ENCODE results near the gene RSBN1. TPM values are rescaled to one million over a fixed set of nuclear protein-coding genes. Genes with fewer than 3 reads are reported as not detected.

RSBN1 gene
- total RNA-seq, 8 experiments from 2014 or later: 5.1 to 37.1 (median 22.4) TPM

DNA sequence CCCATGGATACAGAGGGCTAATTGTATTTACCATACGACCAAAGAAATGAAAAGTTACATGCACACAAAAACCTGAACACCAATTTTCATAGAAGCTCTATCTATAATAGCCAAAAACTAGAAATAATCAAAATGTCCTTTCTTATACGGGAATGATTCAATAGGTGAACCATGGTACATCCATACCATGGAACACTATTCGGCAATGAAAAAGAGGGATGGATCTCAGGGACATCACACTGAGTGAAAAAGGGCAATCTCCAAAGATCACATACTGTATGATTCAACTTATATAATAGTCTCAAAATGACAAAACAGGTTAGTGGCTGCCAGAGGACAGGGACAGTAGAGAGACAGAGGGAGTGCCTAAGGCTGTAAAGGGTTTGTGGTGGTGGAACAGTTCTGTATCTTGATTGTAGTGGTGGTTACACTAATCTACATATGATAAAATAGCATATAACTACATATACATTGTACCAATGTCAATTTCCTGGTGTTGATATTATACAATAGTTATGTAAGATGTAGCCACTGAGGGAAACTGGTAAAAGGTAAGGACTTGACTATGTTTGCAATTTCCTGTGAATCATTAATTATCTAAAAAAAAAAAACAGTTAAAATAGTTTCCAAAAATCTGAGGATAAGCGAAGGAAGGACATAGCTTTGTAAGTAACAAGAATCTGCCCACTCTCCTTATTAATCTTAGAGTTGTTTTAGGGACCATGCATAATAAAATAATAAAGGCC is 3.7 kb downstream of the RSBN1 start:
- WGBS, 10 experiments: 70 to 100% (median 91%) methylated on average over 2 to 4 of the region's 4 CpGs

DNA sequence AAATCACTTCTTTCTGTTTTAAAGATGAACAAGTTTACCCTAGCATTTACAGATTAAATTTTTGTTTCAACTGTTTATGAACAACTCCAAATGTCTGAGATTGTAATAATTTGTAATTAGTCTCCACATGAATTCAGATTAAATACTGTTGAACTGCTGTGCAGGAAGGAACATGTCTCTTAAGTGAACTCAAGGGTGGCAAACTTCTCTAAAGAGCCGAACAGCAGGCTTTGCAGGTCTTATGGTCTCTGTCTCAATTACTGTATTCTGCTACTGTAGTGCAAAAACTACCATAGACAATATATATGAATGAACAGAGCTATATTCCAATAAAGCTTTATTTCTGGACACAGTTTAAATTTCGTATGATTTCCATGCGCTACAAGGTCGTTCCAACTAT is 6.6 kb downstream of the RSBN1 start:
- no peak overlapping the region for H3K27ac ChIP-seq
- ATAC-seq (replicated peaks in 6 of 8): no peak
- in situ Hi-C loops (cut with MboI; ENCODE audit: low pct_unique_long_range_greater_than_20kb in 2 of 9, low sequenced_read_pairs in 9 of 9, unreplicated experiment in 9 of 9): loop anchor here in 1 of 9 experiments (25.0 kb wide), 1 partner anchor 107 kb away; the partner anchor contains the start of genes AP4B1 and DCLRE1B
- peaks cover 10 to 12% of the 10 kb centered on the region in 2 donors for H3K4me1 ChIP-seq (replicated peaks in 1 of 2)
- H3K4me3 ChIP-seq: no peak overlapping the region
- 74 to 100% (median 94%) methylated on average over 1 to 4 of the region's 4 CpGs; no CpG with 5 or more reads in 1 of the 10 experiments for WGBS, 10 experiments

More for the DNA sequence above, 3.7 kb downstream of the RSBN1 start:
- Histone ChIP-seq H3K4me3 (no peak overlapping the region), H3K27ac (no peak overlapping the region), H3K4me1 (replicated peaks in 1 of 2) (peaks cover 10 to 17% of the 10 kb centered on the region in 2 donors)
- in situ Hi-C loops (cut with MboI; ENCODE audit: low pct_unique_long_range_greater_than_20kb in 2 of 9, low sequenced_read_pairs in 9 of 9, unreplicated experiment in 9 of 9): loop anchor here in 1 of 9 experiments (25.0 kb wide), 1 partner anchor 104 kb away; the partner anchor contains the start of genes AP4B1 and DCLRE1B
- no peak for ATAC-seq (replicated peaks in 6 of 8)

DNA sequence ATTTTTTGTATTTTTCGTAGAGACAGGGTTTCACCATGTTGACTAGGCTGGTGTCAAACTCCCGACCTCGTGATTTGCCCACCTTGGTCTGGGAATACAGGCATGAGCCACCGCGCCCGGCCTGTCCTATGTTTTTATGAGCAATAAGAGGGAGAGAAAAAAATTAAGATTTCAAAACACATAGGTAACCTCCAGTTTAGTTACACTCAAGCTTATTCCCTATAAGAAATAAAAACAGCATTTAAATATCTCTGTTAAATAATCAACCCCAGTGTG is 7.1 kb downstream of the RSBN1 start:
- H3K4me1 ChIP-seq (replicated peaks in 1 of 2): peaks cover 10 to 14% of the 10 kb centered on the region in 2 donors
- in situ Hi-C loops (cut with MboI; ENCODE audit: low pct_unique_long_range_greater_than_20kb in 2 of 9, low sequenced_read_pairs in 9 of 9, unreplicated experiment in 9 of 9): loop anchor here in 1 of 9 experiments (25.0 kb wide), 1 partner anchor 107 kb away; the partner anchor contains the start of genes AP4B1 and DCLRE1B
- no peak overlapping the region for H3K4me3 ChIP-seq
- H3K27ac ChIP-seq: no peak overlapping the region
- 80 to 100% (median 98%) methylated on average over 1 to 6 of the region's 6 CpGs; no CpG with 5 or more reads in 1 of the 10 experiments for WGBS, 10 experiments
- no peak for ATAC-seq (replicated peaks in 6 of 8)

DNA sequence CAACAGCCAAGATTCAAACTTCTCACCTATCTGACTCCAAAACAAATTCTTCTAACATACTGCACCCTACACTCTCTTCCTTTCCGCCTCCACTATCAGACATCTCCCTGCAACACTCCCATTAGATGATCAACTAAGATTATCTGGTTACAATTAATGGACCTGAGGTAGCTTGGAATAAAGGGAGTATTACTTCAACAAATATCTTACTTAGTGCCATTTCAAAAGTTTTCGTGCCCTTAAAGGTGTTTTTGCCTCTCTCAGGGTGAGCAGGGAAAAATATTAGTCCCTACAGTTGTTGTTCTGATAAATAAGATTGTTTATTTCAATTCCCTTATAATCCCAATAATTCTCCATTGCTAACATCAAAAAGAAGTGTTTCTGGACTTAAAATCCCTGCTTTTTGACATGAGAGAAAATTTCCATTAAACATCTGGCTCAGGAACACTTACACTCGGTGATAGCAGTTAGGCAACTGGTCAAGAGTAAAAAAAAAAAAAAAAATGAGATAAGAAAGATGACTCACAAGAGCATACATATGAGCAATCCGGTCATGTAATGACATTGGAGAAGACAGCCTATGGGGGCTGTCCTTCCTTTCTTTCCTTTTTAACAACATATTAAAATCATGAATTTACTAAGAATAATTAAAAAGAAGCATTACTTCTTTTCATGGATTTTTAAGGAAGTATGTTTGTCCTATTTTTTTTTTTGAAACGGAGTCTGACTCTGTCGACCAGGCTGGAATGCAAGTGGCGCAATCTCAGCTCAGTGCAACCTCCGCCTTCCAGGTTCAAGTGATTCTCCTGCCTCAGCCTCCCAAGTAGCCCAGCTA is 7.6 kb downstream of the RSBN1 start:
- peak in 7 of 8 experiments; percentile 53 to 84 (median 79) for ATAC-seq (replicated peaks in 6 of 8)
- Histone ChIP-seq H3K4me1 (replicated peaks in 1 of 2) (peaks cover 6 to 10% of the 10 kb centered on the region in 2 donors), H3K4me3 (no peak overlapping the region), H3K27ac (no peak overlapping the region)
- 0 to 100% (median 89%) methylated on average over 2 to 8 of the region's 8 CpGs for WGBS, 10 experiments
- in situ Hi-C loops (cut with MboI; ENCODE audit: low pct_unique_long_range_greater_than_20kb in 2 of 9, low sequenced_read_pairs in 9 of 9, unreplicated experiment in 9 of 9): loop anchor here in 1 of 9 experiments (25.0 kb wide), 1 partner anchor 108 kb away; the partner anchor contains the start of genes AP4B1 and DCLRE1B

DNA sequence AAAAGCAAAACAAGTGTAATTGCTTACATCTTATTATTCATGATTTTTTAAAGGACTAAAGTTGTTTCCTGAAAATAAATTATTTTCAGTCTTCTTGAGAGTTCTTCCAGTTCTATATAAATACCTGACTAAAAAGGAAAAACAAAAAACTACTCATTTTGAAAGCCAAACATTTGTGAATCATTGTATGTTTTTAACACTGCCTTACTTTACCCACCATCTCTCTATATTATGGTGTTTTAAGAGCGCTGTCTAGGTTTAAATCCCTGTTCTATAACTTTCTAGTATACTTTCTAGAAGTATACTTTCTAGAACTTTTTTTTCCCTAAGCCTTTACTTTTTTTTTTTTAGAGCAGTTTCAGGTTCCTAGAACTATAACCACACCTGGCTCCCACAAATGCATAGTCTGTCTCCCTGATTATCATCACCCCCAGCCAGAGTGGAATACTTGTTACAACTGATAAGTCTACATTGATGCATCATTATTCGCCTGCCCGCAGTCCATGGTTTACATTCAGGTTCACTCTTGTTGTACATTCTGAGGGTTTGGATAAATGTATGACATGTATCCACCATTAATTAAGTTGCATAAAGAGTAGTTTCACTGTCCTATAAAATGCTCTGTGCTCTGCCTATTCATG is 9.8 kb downstream of the RSBN1 start:
- no peak overlapping the region for H3K27ac ChIP-seq
- H3K4me1 ChIP-seq (replicated peaks in 1 of 2): peaks cover 0 to 4% of the 10 kb centered on the region in 2 donors
- in situ Hi-C loops (cut with MboI; ENCODE audit: low pct_unique_long_range_greater_than_20kb in 2 of 9, low sequenced_read_pairs in 9 of 9, unreplicated experiment in 9 of 9): loop anchor here in 1 of 9 experiments (25.0 kb wide), 1 partner anchor 110 kb away; the partner anchor contains the start of genes AP4B1 and DCLRE1B
- 94 to 100% (median 100%) methylated on average over 1 to 3 of the region's 3 CpGs; no CpG with 5 or more reads in 1 of the 10 experiments for WGBS, 10 experiments
- no peak for ATAC-seq (replicated peaks in 6 of 8)
- H3K4me3 ChIP-seq: no peak overlapping the region

DNA sequence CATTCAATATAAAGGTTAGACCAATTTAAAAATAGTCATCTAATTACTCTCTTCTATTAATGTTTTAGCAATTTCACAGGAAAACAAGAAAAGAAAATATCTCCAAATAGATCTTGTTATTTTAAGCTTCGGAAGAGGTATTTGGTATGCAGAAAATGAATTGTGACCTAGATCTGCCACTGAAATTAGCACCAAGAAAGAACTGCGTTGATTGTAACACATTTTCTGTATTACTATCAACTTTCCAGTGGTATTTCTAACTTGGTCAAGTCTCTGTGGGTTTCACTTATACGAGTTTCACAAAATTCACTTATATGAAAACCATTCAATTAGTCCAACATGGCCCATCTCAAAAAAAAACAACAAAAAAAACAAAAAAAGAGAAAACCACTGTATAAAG is 11.8 kb downstream of the RSBN1 start:
- H3K27ac ChIP-seq: no peak overlapping the region
- peaks cover 0 to 4% of the 10 kb centered on the region in 2 donors for H3K4me1 ChIP-seq (replicated peaks in 1 of 2)
- 79 to 100% (median 96%) methylated on average over 2 to 3 of the region's 3 CpGs for WGBS, 10 experiments
- no peak for ATAC-seq (replicated peaks in 6 of 8)
- no peak overlapping the region for H3K4me3 ChIP-seq
- in situ Hi-C loops (cut with MboI; ENCODE audit: low pct_unique_long_range_greater_than_20kb in 2 of 9, low sequenced_read_pairs in 9 of 9, unreplicated experiment in 9 of 9): loop anchor here in 1 of 9 experiments (25.0 kb wide), 1 partner anchor 112 kb away; the partner anchor contains the start of genes AP4B1 and DCLRE1B

DNA sequence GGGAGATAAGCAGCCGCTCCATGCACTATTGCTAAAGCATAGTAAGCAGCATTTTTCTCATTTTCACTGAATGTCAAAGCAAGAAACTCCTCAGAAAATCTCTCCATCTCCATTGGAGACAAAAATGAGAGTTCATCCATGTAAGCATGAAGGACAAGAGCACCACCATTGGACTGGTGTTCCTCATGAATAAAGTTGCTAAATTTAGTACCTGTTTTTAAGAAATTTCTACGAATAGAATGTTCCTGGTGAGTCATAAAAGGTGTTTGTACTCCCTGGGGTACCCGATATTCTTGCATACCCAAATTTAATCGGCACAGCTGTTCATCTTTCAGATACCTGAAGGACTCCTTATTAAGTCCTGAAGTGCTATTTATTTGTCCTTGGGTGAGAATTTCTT is 14.8 kb downstream of the RSBN1 start:
- H3K4me1 ChIP-seq (replicated peaks in 1 of 2): peaks cover 0 to 4% of the 10 kb centered on the region in 2 donors
- no peak for ATAC-seq (replicated peaks in 6 of 8)
- H3K27ac ChIP-seq: no peak overlapping the region
- 67 to 100% (median 97%) methylated on average over 2 to 4 of the region's 4 CpGs for WGBS, 10 experiments
- H3K4me3 ChIP-seq: no peak overlapping the region
- in situ Hi-C loops (cut with MboI; ENCODE audit: low pct_unique_long_range_greater_than_20kb in 2 of 9, low sequenced_read_pairs in 9 of 9, unreplicated experiment in 9 of 9): no loop called here

DNA sequence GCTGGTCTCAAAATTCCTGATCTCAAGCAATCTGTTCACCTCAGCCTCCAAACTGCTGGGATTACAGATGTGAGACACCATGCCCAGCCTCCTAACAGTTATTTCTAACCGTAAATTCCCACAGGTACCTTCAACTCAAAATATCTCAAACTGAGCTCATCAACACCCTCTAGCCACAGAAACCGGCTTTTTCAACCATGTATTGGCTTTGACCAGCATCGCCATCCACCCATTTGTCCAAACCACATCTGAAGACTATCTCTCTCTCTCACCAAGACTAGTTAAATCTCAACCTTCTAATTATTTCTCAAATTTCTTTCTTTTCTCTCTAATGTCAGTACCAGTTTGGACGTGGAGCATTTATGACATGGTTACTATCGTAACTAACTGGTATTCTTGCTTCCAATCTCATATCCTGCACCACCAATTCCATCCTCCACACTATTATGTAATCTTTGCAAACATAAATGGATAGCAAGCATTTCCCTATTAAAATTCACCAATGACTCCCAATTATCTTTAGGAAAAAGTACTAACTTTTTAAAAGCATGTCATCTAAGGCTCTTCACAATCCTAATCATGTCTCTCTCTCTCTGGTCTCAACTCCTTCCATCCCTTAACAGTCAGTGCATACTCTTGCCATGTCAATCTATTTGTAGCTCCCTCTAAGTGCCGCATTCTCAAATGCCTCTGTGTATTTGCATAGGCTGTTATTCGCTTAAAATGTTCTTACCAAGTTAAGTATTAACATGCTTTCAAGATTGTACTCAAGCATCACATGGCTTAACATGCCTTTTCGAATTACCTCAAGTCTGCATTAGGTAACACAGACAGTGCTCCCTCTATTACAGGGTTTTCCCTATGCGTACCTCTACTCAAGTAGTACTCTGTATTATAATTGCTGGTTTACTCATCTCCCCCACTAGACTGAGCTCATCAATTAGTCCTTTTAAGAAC is 18.1 kb downstream of the RSBN1 start:
- in situ Hi-C loops (cut with MboI; ENCODE audit: low pct_unique_long_range_greater_than_20kb in 2 of 9, low sequenced_read_pairs in 9 of 9, unreplicated experiment in 9 of 9): no loop called here
- peak in 3 of 8 experiments; percentile 62 to 72 (median 69) for ATAC-seq (replicated peaks in 6 of 8)
- 72 to 100% (median 91%) methylated on average over 5 to 9 of the region's 9 CpGs for WGBS, 10 experiments
- H3K4me1 ChIP-seq (replicated peaks in 1 of 2): no peaks in the 10 kb centered on the region
- no peak overlapping the region for H3K27ac ChIP-seq
- no peak overlapping the region for H3K4me3 ChIP-seq

DNA sequence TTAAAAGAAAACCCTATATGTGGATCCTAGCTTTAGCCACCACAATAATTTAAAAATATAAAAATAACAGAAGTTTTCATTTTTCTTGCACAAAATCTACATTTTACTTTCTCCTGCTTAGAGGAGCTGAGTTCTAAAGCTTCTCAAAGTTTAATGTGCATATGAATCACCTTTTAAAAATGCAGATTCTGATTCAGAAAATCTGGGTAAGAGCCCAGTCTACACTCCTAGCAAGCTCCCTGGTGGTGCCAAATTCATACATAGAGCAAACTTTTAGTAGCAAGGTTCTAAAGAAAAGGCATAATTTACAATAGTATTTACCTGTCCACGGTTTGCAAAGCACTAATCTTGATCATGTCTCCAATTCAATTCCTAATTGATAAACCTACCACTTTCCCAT is 19.3 kb downstream of the RSBN1 start:
- H3K4me3 ChIP-seq: no peak overlapping the region
- in situ Hi-C loops (cut with MboI; ENCODE audit: low pct_unique_long_range_greater_than_20kb in 2 of 9, low sequenced_read_pairs in 9 of 9, unreplicated experiment in 9 of 9): no loop called here
- WGBS, 10 experiments: 17 to 100% (median 73%) methylated on average over 1 of the region's 1 CpG; no CpG with 5 or more reads in 2 of the 10 experiments
- peak in 2 of 8 experiments; percentile 75 to 84 for ATAC-seq (replicated peaks in 6 of 8)
- H3K4me1 ChIP-seq (replicated peaks in 1 of 2): no peaks in the 10 kb centered on the region
- no peak overlapping the region for H3K27ac ChIP-seq

DNA sequence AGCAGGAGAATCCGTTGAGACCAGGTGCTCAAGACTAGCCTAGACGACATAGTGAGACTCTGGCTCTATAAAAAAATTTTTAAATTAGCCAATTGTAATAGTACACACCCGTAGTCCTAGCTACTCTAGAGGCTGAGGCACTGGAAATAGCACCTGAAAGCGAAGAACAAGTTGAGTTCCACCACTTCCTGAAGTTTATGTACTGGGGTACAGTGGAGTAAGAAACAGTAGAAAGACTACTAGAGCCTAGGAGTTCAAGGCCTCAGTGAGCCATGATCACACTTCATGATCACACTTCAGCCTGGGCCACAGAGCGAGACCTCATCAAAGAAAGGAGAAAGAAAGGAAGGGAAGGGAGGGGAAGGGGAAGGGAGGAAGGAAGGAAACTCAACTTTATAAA is 19.8 kb downstream of the RSBN1 start:
- WGBS, 10 experiments: 71 to 100% (median 90%) methylated on average over 2 to 5 of the region's 5 CpGs; no CpG with 5 or more reads in 1 of the 10 experiments
- no peak for ATAC-seq (replicated peaks in 6 of 8)
- Histone ChIP-seq H3K4me1 (replicated peaks in 1 of 2) (no peaks in the 10 kb centered on the region), H3K4me3 (no peak overlapping the region), H3K27ac (no peak overlapping the region)
- in situ Hi-C loops (cut with MboI; ENCODE audit: low pct_unique_long_range_greater_than_20kb in 2 of 9, low sequenced_read_pairs in 9 of 9, unreplicated experiment in 9 of 9): no loop called here

DNA sequence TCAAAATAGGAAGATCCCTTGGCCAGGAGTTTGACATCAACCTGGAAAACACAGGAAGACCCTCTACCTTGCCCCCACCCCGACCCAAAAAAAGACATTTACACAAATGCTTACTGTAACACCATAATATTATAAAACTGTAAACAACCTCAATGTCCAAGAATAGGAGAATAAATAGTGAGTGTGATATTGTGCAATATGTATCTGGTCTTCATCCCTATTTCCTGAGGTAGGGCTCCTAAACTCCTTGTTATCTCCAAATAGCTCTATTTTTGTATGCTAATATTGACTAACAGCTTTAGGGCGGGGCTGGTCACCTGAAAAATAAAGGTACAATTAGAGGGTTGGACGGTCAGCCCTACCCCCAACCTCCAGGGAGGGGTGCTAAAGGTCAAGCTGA is 23.5 kb downstream of the RSBN1 start:
- ATAC-seq (replicated peaks in 6 of 8): no peak
- Histone ChIP-seq H3K27ac (no peak overlapping the region), H3K4me1 (replicated peaks in 1 of 2) (no peaks in the 10 kb centered on the region), H3K4me3 (no peak overlapping the region)
- 60 to 100% (median 83%) methylated on average over 1 to 3 of the region's 3 CpGs; no CpG with 5 or more reads in 1 of the 10 experiments for WGBS, 10 experiments
- in situ Hi-C loops (cut with MboI; ENCODE audit: low pct_unique_long_range_greater_than_20kb in 2 of 9, low sequenced_read_pairs in 9 of 9, unreplicated experiment in 9 of 9): no loop called here

DNA sequence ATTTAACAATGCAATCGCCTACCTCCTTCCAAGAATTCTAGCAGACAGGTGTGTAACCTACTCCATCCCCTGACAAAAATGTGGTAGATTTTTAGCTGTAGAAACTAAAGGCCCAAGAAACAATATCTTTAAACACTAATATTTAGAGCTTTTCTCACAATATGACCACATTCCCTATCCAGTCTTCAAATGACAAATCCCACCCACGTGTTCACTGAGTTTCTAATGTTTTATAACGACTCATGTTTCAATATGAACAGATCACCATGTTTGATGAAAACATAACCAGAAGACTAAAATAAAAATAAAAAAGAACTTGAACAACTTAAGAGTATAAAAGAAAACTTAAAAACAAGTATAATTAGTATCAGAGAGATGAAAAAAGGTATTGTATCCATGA is 24.6 kb downstream of the RSBN1 start:
- no peak for ATAC-seq (replicated peaks in 6 of 8)
- Histone ChIP-seq H3K4me3 (no peak overlapping the region), H3K27ac (no peak overlapping the region), H3K4me1 (replicated peaks in 1 of 2) (no peaks in the 10 kb centered on the region)
- 75 to 100% (median 93%) methylated on average over 2 to 3 of the region's 3 CpGs for WGBS, 10 experiments
- in situ Hi-C loops (cut with MboI; ENCODE audit: low pct_unique_long_range_greater_than_20kb in 2 of 9, low sequenced_read_pairs in 9 of 9, unreplicated experiment in 9 of 9): no loop called here
